NCI-H187 (cell line): ENCODE measurements around the gene ITIH2.
A peak's percentile ranks its signal among the peaks of the same experiment; 100 is the strongest.
"Not testable (repeated sequence)": the region's sequence is repeated elsewhere in the genome, so short reads cannot be mapped to it uniquely, and the experiment has no call there.

ENCODE experiments used
- DNase-seq, 2 experiments: peaks; one replicate each; lab custom pipeline; 2025; lab: John Stamatoyannopoulos, UW

ITIH2 gene

GRCh38 chr10:7750222-7750621 lies 47.1 kb downstream of the ITIH2 start:
- no peak for DNase-seq

DNA sequence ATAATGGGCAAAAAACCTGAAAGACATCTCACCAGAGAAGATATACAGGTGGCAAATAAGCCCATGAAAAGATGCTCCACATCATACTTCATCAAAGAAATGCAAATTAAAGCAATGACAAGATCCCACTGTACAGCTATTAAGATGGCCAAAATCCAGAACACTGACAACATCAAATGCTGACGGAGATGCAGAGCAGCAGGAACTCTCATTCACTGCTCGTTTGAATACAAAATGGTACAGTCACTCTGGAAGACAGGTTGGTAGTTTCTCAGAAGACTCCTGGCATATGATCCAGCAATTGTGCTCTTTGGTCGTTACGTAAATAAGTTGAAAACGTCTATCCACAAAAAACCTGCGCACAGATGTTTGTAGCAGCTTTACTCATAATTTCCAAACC lies 49.1 kb downstream of the ITIH2 start:
- DNase-seq = no peak

GRCh38 chr10:7755103-7755502 lies 52.0 kb downstream of the ITIH2 start:
- no peak for DNase-seq

GRCh38 chr10:7756360-7756992 lies 53.4 kb downstream of the ITIH2 start:
- no peak for DNase-seq

GRCh38 chr10:7763929-7764328 lies 60.8 kb downstream of the ITIH2 start:
- DNase-seq = no peak

DNA sequence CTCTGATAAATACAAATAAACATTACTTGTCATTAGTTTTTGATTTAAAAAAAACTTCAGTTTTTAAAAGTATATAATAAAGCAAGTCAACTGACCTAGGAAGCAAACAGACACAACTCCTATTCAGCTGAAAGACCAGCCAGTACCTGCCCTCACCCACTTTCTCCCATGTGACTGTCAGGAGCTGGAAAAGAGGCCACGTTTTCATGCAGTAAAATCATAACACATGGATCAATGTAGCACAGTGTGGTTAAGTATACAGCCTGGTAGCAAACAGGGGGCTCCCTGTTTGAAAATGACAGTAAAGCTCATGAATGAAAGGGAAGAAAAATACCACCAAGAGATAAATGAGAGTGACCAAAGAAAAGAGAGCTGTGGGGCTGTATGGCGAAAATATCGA lies 63.1 kb downstream of the ITIH2 start:
- DNase-seq = no peak

- DNase-seq = no peak
Observed at GRCh38 chr10:7767209-7767608, 64.1 kb downstream of the ITIH2 start.

GRCh38 chr10:7768417-7768816 lies 65.3 kb downstream of the ITIH2 start:
- DNase-seq = no peak

DNA sequence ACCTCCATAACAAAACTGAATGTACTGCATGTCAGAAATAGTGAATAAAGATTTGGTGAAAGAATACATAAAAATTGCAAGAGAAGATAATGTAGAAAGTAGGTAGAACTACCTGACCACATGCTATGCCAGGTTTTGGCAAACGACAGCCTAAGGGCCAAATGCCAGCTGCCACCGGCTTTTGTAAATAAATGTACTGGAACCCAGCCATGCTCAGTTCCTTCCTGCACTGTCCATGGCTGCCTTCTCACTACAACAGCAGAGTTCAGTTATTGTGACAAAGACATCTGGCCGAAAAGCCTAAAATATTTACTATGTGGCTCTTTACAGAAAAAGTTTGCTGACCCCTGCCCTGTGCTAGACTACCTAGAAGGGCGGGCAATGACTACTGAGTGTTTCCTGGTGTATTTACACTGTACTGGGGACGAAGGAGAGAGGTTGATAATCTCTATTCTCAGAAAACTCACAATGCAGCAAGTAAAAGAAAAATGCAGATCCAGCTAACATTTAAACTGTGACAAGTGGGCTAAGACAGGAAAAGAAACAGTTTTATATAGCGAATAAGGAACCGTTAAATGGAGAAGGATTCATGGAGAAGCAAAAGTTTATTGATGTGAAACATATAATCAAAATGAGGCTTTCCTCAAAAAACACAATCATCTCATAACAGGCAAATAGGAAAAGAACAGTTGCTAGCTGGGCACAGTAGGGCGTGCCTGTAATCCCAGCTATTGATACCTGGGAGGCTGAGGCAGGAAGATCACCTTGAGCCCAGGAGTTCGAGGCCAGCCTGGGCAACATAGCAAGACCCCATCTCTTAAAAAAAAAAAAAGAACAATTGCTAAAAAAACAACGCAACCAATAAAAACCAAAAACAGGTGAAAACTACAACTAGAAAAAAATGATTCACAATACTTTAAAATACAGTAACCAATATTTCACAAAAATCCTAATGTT lies 71.0 kb downstream of the ITIH2 start:
- DNase-seq = no peak

DNA sequence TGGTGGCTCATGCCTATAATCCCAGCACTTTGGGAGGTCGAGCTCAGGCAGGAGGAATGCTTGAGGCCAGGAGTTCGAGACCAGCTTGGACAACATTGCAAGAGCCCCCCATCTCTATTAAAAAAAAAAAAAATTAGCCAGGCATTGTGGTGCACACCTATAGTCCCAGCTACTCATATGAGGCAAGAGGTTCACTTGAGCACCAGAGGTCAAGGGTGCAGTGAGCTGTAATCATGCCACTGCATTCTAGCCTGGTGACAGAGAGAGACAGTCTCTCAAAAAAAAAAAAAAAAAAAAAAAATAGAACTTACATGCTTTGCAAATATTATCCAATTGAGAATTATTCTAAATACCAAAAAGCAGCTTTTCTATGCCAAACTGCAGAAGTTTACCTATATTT lies 73.7 kb downstream of the ITIH2 start:
- no peak for DNase-seq

- not testable (repeated sequence) for DNase-seq
Observed at GRCh38 chr10:7782194-7782593, 79.1 kb downstream of the ITIH2 start.

GRCh38 chr10:7786430-7786829 lies 83.3 kb downstream of the ITIH2 start:
- no peak for DNase-seq

DNA sequence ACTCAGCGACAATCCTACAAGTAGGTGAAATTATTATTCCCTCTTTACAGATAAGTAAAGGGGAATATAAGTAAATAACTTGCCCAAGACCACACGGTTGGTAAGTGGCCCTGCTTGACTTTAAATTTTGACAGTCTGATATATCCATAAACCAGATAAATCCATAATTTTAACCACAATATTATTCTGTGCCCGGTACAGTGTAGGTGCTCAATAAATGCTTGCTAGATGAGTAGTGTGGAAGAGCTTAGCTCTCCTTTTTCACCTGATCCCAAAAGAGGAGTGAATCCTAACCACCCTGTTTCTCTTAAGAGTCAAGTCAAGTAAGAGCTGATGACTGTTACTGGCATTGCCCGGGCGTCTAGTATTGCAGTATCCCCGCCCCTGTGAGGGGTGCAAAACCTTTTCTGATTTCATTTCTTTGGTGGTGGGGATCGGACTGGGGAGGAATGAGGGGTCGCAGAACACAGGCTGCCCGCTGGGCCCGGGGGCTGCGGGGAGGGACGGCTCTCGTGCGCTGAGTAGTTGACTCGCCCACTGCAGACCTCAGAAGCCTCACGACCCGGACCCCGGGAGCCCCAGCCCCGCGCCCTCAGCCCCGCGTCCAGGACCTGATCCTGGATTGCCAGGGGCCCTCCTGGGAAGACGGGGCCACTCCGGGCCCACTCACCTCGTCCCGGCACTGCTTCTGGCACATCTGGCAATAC lies 84.2 kb downstream of the ITIH2 start:
- no peak for DNase-seq

DNA sequence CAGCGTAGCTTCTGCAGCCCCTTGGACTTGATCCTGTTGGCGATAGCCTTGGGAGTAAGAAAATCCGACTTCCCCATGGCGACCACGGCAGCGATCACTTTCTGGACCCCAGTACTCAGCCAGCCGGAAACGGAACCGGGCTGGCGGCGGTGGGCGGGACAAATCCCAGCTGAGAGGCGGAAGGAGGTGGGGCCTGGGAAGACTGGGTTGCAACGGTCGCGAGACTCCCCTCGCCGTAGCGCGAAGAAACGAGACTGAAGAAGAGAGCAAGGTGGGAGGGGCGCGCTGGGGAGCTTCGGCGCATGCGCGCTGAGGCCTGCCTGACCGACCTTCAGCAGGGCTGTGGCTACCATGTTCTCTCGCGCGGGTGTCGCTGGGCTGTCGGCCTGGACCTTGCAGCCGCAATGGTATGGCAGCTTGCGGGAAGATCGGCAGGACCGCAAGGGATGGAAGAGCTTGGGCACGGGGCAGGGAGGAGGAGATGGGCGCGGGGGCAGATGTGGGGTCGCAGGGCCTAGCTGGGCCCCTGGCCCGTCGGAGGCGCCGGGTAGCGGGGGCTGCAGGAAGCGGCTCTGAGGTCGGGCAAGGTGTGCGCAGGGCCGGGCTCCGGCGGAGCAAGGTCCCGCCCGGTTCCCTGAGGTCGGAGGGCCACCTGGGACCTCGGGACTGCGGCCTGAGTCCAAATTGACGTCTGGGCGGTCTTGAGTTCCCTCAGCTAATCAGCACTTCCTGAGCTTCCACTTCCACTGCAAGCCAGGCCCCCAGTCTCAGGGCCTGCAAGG lies 84.9 kb downstream of the ITIH2 start, which contains the start of the genes ATP5F1C and KIN:
Gene ATP5F1C (plus strand): TSS at position 321 of the 782 bp plus-strand sequence. CDS start 31 bp downstream, at position 352.
Gene KIN (minus strand): TSS at position 137 of the 782 bp plus-strand sequence. CDS start 60 bp downstream, at position 77.
- DNase-seq = peak; percentile 74 to 78

DNA sequence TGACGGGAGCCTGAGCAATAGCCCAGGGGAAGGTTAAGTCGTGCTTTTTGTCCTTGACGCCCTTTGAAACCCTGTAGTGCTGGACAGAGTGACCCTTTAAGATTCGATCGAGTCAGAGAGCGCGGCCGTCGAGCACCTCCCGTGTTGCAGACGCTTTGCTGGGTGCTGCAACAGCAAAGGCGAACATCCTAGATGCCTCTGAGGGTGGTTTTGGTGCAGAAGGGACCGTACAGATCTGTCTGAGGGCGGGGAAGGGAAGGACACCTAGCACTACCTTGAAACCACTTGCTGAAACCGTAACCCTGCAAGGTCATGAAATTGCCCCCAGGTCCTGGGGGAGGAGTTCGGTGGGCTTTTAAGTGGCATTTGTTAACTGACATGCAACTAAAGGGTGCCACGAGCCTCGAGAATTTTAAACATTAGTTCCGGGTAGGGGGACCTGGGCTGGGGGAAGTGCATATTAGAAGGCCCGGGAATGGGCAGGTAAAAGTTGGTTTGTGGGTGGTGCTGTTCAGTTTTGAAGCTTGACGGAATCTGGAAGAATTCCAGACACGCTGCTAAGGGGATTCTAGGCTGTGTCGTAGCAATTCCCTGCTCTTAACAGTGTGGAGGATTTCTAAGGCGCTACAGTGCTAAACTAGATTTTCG lies 85.6 kb downstream of the ITIH2 start:
- DNase-seq = no peak

GRCh38 chr10:7789390-7789789 lies 86.3 kb downstream of the ITIH2 start:
- no peak for DNase-seq

DNA sequence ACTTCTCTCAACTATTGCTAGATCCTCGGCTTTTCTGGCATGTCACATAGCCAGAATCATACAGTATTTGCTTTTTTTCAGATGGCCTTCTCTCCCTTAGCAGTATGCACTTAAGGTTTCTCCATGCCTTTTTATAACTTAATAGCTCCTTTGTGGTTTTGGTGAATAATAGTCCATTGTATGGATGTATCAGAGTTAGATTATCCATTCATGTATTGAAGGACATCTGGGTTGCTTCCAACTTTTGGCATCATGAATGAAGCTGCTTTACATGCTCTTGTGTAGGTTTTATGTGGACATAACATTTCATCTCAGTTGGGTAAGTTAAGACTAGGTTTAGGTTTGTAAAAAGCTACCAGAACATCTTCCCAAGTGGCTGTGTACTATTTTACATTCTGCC lies 89.4 kb downstream of the ITIH2 start:
- DNase-seq = no peak

DNA sequence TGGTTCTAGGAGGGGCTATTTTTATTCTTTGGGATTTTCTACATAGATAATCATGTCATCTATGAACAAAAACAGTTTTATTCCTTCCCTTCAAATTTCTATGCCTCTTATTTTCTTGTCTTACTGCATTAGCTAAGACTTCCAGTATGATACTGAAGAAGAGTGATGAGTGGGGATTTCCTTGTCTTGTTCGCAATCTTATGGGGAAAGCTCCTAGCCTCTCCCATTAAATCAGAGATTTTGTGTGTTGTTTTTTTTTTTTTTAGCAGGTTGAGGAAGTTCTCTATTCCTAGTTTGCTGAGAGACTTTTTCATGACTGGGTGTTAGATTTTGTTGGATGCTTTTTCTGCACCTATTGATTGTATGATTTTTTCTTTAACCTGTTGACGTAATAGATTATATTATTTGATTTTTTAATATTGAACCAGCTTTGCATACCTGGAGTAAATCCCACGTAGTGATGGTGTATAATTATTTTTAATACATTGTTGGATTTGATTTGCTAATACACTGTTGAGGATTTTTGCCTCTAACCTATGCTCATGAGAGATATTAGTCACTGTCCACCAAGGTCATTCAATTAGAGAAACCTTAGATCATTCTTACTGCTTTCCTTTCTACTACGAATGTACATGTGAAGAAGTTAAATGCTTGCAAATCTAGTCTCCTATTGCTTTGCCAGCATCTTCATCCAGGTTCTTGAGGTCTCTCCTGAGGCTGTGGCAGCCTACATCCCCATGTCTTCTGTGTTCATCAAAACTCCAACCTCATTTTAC lies 91.3 kb downstream of the ITIH2 start:
- DNase-seq = no peak

GRCh38 chr10:7795605-7796004 lies 92.5 kb downstream of the ITIH2 start:
- no peak for DNase-seq

DNA sequence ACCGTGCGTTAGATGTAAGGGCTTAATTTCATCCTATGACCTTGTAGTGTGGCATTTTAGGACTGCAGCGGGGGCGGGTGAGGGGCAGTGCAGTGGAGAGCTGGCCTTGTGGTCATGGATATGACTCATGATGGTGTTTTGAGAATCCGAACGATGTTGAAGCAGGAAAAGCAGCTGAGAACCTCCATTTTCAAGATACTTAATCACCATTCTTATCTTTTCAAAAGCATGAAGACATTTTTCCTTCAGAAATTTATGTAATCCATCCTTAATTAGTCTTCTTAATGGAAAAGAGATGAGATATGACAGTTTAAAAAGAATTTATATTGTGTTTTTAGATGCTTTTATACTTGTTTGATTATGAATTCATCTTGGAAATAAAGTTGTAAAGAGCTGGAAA lies 94.5 kb downstream of the ITIH2 start:
- no peak for DNase-seq
